Uterus (tissue), 2 donors: ENCODE measurements around the gene NRXN3.

Experiments
- POLR2A ChIP-seq, 2 donors: fragments of 450-650 bp; IDR thresholded peaks; one replicate each; pipeline ENCODE4 v1.6.1; 2016; ENCODE audit warnings: antibody characterized with exemption in 2 of 2, mild to moderate bottlenecking in 1 of 2, moderate library complexity in 1 of 2
- TF ChIP-seq, protein P1 (sequence below), 4 experiments: fragments of 200-600 bp in 2 of 4; fragments of 450-650 bp in 2 of 4; sonication (generic) in 2 of 4; IDR thresholded peaks; one replicate each; pipeline ENCODE4 v1.5.1; 2016 to 2019; ENCODE audit warnings: antibody characterized with exemption in 4 of 4, mild to moderate bottlenecking in 2 of 4, moderate library complexity in 1 of 4

DNA sequence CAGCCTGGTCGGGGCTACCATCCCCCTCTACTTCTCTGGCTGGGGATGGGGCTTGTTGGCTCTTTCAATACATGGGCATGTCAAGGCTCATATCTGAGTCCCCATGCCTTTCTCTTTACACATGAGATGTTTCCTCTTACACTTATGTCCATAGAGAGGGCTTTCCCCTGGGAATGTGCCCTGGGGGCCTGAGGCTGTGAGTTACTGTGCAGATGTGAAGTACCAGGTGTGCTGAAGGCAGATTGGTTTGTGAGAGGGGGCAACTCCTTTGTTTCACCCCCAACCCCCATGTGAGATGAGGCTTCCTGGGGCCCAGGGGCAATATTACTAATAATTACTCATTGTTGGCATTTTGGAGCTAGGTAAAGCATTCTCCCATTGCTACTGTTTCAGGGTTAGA is 32.8 kb downstream of the NRXN3 start:
- no peak for TF ChIP-seq POLR2A (IDR thresholded peaks at IDR 0.05)
- TF ChIP-seq, protein P1, sequence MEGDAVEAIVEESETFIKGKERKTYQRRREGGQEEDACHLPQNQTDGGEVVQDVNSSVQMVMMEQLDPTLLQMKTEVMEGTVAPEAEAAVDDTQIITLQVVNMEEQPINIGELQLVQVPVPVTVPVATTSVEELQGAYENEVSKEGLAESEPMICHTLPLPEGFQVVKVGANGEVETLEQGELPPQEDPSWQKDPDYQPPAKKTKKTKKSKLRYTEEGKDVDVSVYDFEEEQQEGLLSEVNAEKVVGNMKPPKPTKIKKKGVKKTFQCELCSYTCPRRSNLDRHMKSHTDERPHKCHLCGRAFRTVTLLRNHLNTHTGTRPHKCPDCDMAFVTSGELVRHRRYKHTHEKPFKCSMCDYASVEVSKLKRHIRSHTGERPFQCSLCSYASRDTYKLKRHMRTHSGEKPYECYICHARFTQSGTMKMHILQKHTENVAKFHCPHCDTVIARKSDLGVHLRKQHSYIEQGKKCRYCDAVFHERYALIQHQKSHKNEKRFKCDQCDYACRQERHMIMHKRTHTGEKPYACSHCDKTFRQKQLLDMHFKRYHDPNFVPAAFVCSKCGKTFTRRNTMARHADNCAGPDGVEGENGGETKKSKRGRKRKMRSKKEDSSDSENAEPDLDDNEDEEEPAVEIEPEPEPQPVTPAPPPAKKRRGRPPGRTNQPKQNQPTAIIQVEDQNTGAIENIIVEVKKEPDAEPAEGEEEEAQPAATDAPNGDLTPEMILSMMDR (IDR thresholded peaks at IDR 0.05) = no peak
